ENCODE measurements around the gene CEP97.

CEP97 gene

GRCh38 chr3:101778385-101779046 is 54.1 kb downstream of the CEP97 start:
- DNase-seq (ENCODE audit: low read depth): no peak

DNA sequence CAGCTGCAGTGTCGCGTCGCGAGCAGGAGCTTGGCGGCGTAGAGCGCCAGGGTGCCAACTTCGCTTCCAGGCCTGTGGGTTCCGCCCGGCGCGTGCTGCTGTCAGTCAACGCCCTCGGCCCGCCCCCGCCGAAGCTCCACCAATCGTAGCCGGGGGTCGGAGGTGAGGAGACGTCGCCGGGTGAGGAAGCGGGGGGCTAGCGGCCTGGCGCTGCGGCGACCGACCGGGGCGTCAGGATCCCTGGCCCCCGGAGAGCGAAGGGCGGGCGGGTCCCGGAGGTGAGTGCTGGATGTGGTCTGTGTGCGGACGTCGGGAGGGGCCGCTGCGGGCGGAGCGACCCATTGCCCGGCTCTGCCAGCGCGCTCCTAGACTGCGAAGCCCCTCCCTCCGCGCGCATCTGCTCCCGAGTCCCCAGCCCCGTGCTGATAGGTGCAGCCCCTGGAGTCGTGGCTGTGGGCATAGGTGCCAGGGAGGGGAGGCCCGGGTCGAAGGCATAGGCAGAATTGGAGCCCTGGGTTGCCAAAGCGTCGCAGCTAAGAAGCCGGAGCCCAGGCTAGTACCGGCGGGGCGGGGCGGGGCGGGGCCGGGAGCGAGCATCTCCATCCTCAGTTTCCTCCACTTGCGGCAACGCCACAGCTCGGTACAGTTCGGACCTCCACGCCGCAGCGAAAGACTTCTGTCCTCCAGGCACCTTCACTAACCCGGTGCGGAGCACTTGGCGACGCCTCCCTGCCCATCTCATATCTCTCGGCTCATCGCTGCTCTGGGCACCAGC is 54.8 kb downstream of the CEP97 start, which contains the start of gene NXPE3:
Gene NXPE3 (plus strand): TSS at position 165 of the 775 bp plus-strand sequence. CDS start 6,386 bp downstream, outside the sequence.
- peak; percentile 47 for DNase-seq (ENCODE audit: low read depth)

GRCh38 chr3:101779822-101780381 is 55.5 kb downstream of the CEP97 start:
- DNase-seq (ENCODE audit: low read depth): no peak

- peak; percentile 59 for DNase-seq (ENCODE audit: low read depth)
These were observed 56.2 kb downstream of the CEP97 start for GRCh38 chr3:101780661-101781060.

DNA sequence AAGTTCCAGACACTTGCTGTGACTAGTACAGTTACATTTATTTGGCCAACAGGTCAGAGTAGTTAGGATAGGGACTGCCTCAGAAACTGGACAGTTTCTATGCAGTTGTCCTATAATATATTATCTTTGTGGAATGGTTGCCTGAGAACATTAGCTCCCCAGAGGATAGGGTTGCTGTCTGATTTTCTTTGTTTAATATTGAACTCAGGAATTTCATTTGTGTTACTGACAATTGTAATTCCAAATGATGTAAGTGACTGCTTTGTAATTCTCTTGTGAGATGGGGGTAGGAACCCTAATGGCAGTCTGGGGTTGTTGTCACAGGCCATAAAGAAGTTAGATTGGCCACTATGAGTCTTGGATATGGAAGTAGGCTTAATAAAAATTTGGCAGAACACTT is 56.8 kb downstream of the CEP97 start:
- DNase-seq (ENCODE audit: low read depth): no peak

DNA sequence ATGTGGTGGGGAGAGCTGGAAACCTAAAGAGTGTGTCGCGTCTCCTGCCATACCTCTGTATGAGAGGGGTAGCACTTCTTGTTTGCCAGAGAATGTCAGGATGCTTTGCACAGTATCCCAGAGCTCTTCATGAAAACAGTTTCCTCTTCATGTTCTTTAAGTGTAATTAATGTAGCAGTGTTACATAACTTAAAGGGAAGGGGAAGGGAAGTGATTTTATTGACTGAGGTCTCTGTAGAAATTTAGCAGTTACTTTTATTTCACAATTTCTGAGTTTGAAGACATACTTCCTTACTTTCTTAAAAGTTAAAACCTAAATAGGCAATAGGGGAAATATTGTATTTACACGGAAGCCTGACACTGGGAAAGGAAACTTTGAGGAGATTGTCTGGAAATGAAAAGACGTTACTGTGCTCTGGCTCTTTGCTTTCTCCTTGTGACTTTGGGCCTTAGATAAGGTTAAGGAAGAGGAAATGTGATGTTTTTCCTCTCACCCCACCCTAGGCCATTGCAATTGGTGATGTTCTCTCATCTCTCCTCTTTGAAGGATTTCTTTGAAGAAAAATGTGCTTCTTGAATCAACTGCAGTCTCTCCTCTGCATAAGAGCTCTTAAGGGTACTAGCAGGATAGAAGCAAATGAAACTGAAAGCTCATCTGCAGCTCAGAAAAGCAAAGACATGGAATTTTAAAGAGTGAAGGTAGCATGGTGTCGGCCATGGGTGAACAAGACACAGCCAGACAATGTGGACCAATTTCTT is 60.6 kb downstream of the CEP97 start:
- no peak for DNase-seq (ENCODE audit: low read depth)

GRCh38 chr3:101791778-101792177 is 67.4 kb downstream of the CEP97 start:
- DNase-seq (ENCODE audit: low read depth): no peak

- DNase-seq (ENCODE audit: low read depth): no peak
These were observed 71.8 kb downstream of the CEP97 start for GRCh38 chr3:101796077-101796680.

GRCh38 chr3:101801174-101801573 is 76.8 kb downstream of the CEP97 start:
- DNase-seq (ENCODE audit: low read depth): no peak

- DNase-seq (ENCODE audit: low read depth): no peak
These were observed 77.8 kb downstream of the CEP97 start for GRCh38 chr3:101802179-101802578.

GRCh38 chr3:101803173-101803782 is 78.9 kb downstream of the CEP97 start:
- DNase-seq (ENCODE audit: low read depth): peak; percentile 69

GRCh38 chr3:101803939-101804338 is 79.5 kb downstream of the CEP97 start:
- no peak for DNase-seq (ENCODE audit: low read depth)

DNA sequence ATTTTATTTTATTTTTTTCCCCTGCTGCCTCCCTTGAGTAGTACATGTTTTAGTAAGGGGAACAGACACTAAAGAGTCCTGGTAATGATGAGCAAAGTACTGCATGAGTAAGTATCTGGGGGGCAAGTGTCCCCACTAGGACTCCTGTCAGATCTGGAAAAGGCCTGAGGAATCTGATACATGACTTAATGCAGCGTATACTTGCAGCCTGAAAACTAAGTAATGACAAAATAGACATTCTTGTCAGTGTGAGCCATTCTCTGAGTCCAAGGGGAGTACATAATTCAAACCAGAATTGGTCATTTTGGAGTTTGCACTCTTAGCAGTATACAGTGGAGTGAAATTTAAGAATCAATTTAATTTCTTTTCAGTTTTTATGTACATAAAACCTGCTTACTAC is 82.1 kb downstream of the CEP97 start:
- no peak for DNase-seq (ENCODE audit: low read depth)

DNA sequence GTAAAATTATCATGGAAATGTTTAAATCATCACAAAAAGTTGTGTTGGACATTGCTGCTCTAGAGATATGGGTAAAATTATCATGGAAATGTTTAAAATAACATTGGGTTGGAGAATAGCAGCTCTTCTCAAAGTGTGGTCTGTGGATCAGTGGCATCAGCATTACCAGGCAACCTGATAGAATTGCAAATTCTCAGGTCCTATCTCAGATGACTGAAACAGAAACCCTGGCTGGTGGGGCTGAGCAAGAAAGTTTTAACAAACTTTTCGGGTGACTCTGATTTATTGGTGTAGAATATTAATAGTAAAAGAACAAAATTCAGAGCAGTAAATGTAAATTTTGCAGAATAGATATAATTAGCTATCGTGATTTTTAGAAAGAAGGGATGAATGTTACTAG is 83.5 kb downstream of the CEP97 start:
- DNase-seq (ENCODE audit: low read depth): no peak

DNA sequence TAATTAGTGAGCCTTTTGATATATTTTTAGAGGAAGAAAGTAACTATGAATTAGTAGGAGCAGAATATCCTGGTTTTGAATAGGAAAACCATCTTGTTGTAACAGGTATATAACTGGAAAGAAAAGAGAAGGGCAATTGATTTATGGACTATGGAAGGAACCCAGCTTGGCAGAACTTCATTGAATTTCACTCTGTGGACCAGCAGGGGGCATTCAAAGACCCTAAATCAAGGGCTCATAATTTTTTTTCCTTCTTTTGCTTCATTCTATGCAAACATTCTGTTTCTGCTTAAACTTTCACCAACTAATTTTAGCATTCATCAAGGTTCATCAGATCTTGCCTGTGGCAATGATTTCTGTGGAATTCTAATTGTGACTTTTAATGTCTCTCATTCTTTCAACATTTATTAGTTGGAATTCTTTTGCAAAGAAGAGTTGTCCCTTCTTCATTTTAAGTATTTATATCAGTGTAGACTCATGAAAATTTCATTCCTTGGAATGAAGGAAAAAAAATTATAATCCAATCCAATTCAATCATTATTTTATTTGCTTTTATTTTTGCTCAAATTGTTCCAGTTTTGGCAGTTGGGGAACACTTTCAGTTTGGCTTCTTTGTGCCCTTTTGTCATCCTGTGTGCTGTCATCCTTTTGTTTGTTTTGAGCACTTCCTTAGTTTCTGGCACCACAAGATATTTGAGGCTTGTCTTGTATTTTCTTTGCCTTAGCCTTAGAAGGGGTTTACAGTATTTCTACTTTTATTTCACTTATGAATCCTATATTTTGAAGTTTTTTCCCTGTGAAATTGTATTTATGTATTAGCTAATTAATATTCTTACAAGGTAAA is 85.0 kb downstream of the CEP97 start:
- peak; percentile 32 for DNase-seq (ENCODE audit: low read depth)

GRCh38 chr3:101810022-101810418 is 85.6 kb downstream of the CEP97 start:
- DNase-seq (ENCODE audit: low read depth): no peak

GRCh38 chr3:101811875-101812274 is 87.5 kb downstream of the CEP97 start:
- no peak for DNase-seq (ENCODE audit: low read depth)

- DNase-seq (ENCODE audit: low read depth): no peak
These were observed 88.5 kb downstream of the CEP97 start for GRCh38 chr3:101812895-101813294.

DNA sequence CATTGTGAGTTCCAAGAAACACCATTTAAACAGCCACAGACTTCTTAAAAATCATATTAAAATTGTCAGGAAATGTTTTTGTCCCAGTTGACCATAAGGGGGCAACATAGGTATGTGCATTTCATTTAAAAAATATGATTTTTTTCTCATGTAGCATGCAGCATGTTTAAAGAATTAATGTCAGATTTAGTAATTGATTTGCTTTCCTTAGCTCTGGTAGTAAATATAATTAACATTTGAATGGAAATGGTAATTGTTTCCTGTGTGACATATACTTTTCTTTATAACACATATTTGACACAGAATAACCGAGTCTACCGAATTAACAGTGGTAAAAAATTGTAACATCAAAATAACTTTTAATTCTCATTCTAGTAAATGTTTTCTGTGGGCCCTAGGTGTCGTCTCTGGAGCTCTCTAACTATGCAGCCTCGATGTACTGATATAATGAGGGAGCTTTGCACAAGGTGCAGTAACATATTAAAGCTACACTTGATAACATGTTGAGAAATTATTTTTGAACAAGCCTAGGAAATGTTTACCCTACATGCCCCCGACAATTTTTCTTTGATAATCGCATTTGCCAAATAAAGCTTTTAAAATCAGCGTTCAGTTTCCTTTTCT is 89.5 kb downstream of the CEP97 start:
- DNase-seq (ENCODE audit: low read depth): no peak

DNA sequence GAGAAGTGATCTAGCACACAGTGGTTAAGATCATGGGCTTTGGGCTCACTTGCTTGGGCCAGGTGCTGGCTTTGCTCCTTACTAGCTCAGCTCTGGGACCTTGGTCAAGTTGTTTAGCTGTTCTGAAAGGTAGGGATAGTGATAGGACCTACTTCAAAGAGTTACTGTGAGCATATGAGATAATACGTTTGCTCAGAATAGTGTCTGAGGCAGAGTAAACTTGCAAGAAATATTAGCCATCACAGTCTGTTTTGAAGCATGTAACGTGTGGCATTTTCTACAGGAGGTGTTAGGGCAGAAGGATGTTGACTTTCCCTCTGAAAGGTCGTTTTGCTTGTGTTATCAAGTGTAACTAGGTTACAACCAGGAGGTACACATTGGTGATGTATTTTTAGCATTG is 90.4 kb downstream of the CEP97 start:
- no peak for DNase-seq (ENCODE audit: low read depth)
